ENCODE measurements around the gene SPON2. TPM values are rescaled to one million over a fixed set of nuclear protein-coding genes. Genes with fewer than 3 reads are reported as not detected.

SPON2 gene
- total RNA-seq, 1 donor from 2014 or later: 3.4 TPM

- CTCF ChIA-PET: no interaction called here
Measured at GRCh38 chr4:1177274-1178141, 5.1 kb upstream of the SPON2 start.

DNA sequence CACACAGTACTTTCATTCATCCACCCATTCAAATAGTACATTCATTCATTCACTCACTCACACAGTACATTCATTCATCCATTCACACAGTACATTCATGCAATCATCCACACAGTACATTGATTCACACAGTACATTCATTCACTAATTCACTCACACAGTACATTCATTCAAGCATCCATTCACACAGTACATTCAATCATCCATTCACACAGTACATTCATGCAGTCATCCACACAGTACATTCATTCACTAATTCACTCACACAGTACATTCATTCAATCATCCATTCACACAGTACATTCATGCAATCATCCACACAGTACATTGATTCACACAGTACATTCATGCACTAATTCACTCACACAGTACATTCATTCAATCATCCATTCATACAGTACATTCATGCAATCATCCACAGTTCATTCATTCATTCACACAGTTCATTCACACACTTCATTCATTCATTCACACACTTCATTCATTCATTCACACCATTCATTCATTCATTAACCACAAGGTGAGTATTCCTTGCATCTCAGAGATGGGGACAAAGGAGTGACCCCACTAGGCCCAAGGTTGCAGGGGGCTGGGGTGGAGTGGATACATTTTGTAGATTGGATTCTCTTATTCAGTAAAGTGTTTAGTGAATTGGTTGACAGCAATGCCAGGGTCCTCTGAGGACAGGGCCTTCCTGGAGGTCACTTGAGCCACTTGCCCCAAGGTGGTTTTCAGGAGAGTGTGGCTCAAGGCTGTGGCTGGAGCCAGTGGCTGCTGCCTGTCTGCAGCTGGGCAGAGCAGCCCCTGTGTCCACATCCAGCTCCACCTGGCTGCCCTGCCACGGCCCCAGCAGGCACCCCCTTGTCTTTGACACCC, 4.3 kb upstream of the SPON2 start:
- H3K27ac Mint-ChIP-seq: no peak overlapping the region
- ATAC-seq (ENCODE audit: low read depth) (no peak), DNase-seq (no peak)
- intact Hi-C loops (cut with micrococcal nuclease): no loop called here
- TF ChIP-seq, protein P1, sequence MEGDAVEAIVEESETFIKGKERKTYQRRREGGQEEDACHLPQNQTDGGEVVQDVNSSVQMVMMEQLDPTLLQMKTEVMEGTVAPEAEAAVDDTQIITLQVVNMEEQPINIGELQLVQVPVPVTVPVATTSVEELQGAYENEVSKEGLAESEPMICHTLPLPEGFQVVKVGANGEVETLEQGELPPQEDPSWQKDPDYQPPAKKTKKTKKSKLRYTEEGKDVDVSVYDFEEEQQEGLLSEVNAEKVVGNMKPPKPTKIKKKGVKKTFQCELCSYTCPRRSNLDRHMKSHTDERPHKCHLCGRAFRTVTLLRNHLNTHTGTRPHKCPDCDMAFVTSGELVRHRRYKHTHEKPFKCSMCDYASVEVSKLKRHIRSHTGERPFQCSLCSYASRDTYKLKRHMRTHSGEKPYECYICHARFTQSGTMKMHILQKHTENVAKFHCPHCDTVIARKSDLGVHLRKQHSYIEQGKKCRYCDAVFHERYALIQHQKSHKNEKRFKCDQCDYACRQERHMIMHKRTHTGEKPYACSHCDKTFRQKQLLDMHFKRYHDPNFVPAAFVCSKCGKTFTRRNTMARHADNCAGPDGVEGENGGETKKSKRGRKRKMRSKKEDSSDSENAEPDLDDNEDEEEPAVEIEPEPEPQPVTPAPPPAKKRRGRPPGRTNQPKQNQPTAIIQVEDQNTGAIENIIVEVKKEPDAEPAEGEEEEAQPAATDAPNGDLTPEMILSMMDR (IDR thresholded peaks at IDR 0.05): no peak
- H3K36me3 Mint-ChIP-seq (ENCODE audit: low read depth): peaks cover 2% of the 10 kb centered on the region
- POLR2A ChIA-PET: no interaction called here
- CTCF ChIA-PET: no interaction called here
- no peak overlapping the region for H3K4me3 Mint-ChIP-seq
- H3K9me3 Mint-ChIP-seq: peaks cover 8% of the 10 kb centered on the region
- no peaks in the 10 kb centered on the region for H3K27me3 Mint-ChIP-seq
- peaks cover 4% of the 10 kb centered on the region for H3K4me1 Mint-ChIP-seq

More at GRCh38 chr4:1177274-1178141, 5.1 kb upstream of the SPON2 start:
- Mint-ChIP-seq H3K27me3 (no peaks in the 10 kb centered on the region), H3K4me3 (no peak overlapping the region), H3K9me3 (peaks cover 12% of the 10 kb centered on the region), H3K36me3 (ENCODE audit: low read depth) (peaks cover 4% of the 10 kb centered on the region), H3K4me1 (peaks cover 5% of the 10 kb centered on the region), H3K27ac (no peak overlapping the region)
- TF ChIP-seq, protein P1 (IDR thresholded peaks at IDR 0.05): no peak
- DNase-seq: no peak
- POLR2A ChIA-PET: no interaction called here
- intact Hi-C loops (cut with micrococcal nuclease): no loop called here
- ATAC-seq (ENCODE audit: low read depth): no peak

DNA sequence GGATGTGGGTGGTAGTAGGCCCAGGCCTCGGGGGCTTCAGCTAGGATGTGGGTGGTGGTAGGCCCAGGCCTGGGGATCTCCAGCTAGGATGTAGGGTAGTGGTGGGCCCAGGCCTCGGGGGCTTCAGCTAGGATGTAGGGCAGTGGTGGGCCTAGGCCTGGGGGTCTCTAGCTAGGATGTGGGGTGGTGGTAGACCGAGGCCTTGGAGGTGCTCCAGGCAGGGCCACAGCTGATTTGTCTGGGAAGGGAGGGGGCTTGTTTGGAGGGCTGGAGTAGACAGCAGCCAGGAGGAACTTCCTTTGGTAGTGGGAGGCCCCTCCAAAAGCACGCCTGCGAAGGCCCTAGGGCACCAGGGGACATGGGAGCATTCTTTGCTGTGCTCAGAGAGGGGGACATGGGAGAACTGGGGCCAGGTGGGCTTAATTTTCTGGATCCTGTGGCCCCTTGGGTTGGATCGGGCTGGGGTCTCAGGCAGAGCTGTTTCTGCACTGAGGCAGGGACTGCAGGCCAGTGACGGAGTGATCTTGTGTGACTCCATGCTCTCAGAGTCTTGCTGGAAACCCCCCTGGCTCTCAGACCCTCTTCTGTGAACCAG, 3.3 kb upstream of the SPON2 start:
- peaks cover 9% of the 10 kb centered on the region for H3K4me1 Mint-ChIP-seq

GRCh38 chr4:1174941-1175634, 2.7 kb upstream of the SPON2 start:
- Mint-ChIP-seq H3K4me3 (no peak overlapping the region), H3K27me3 (peaks cover 2% of the 10 kb centered on the region), H3K36me3 (ENCODE audit: low read depth) (no peaks in the 10 kb centered on the region), H3K9me3 (no peaks in the 10 kb centered on the region), H3K4me1 (peaks cover 12% of the 10 kb centered on the region), H3K27ac (no peak overlapping the region)
- intact Hi-C loops (cut with micrococcal nuclease): no loop called here
- DNase-seq (no peak), ATAC-seq (ENCODE audit: low read depth) (no peak)
- ChIA-PET POLR2A (interaction anchor here (0.7 kb wide), 1 partner anchor 19 kb away, joined by 3 read pairs; no protein-coding TSS in a partner anchor), CTCF (no interaction called here)
- TF ChIP-seq, protein P1 (IDR thresholded peaks at IDR 0.05): no peak

More for the DNA sequence above, 3.3 kb upstream of the SPON2 start:
- Mint-ChIP-seq H3K9me3 (peaks cover 2% of the 10 kb centered on the region), H3K27me3 (peaks cover 2% of the 10 kb centered on the region), H3K36me3 (ENCODE audit: low read depth) (no peaks in the 10 kb centered on the region), H3K4me3 (no peak overlapping the region), H3K27ac (no peak overlapping the region)
- CTCF ChIA-PET: no interaction called here
- no peak for ATAC-seq (ENCODE audit: low read depth)
- DNase-seq: no peak
- TF ChIP-seq, protein P1 (IDR thresholded peaks at IDR 0.05): no peak
- POLR2A ChIA-PET: interaction anchor here (0.7 kb wide), 1 partner anchor 19 kb away, joined by 3 read pairs; no protein-coding TSS in a partner anchor
- intact Hi-C loops (cut with micrococcal nuclease): no loop called here

Data from activated B cell treated with CpG ODN at 0.5 μM for 24 hours (primary cell).